ENCODE data around the gene TTLL3. TPM values are rescaled to one million over a fixed set of nuclear protein-coding genes. Genes with fewer than 3 reads are reported as not detected.

The TTLL3 gene
- polyA plus RNA-seq, 1 donor (not counting 4 experiments of a cell fraction or from before 2014, with no cell fraction given) = 11.3 TPM

- dilution Hi-C loops (cut with MboI; ENCODE audit: extremely low pct_ligation_motif_present, low sequenced_read_pairs) = no loop called here
- TF ChIP-seq EZH2 (IDR thresholded peaks at IDR 0.05; ENCODE audit: low read length) (no peak), CTCF (optimal IDR thresholded peaks at IDR 0.05 in 1 of 3, IDR thresholded peaks at IDR 0.05 in 1 of 3, conservative IDR thresholded peaks at IDR 0.05 in 1 of 3; ENCODE audit: extremely low read depth in 1 of 3, insufficient read depth in 2 of 3, low read length in 3 of 3) (no peak)
- H3K27ac ChIP-seq (ENCODE audit: control insufficient read depth, insufficient read depth, low read length) = no peak overlapping the region
- no peak overlapping the region for H3K4me2 ChIP-seq (ENCODE audit: control insufficient read depth, extremely low read depth, insufficient read depth, low read depth, low read length)
- no peaks in the 10 kb centered on the region for H3K27me3 ChIP-seq (ENCODE audit: control insufficient read depth, extremely low read depth, insufficient read depth, low read length)
- no peak for DNase-seq (ENCODE audit: low read depth, low spot score)
- H3K79me2 ChIP-seq (ENCODE audit: control insufficient read depth, insufficient read depth, low read length) = no peaks in the 10 kb centered on the region
- no peaks in the 10 kb centered on the region for H3K4me1 ChIP-seq (ENCODE audit: control insufficient read depth, extremely low read depth, insufficient read depth, low read length)
- H3K4me3 ChIP-seq (ENCODE audit: control insufficient read depth in 2 of 3, extremely low read depth in 1 of 3, insufficient read depth in 2 of 3, low read depth in 1 of 3, low read length in 3 of 3) = no peak overlapping the region
- no peak for FAIRE-seq
- H3K36me3 ChIP-seq (ENCODE audit: control insufficient read depth in 2 of 2, extremely low read depth in 1 of 2, insufficient read depth in 2 of 2, low read length in 2 of 2) = peaks cover 0 to 2% of the 10 kb centered on the region in 2 experiments
- H3K9ac ChIP-seq (ENCODE audit: control insufficient read depth, extremely low read depth, insufficient read depth, low read length) = no peak overlapping the region
- H3K9me1 ChIP-seq (ENCODE audit: control insufficient read depth, extremely low read depth, insufficient read depth, low read length) = no peaks in the 10 kb centered on the region
- H4K20me1 ChIP-seq (ENCODE audit: control insufficient read depth, extremely low read depth, insufficient read depth, low read length) = no peaks in the 10 kb centered on the region
- no peak overlapping the region for H2AFZ ChIP-seq (ENCODE audit: control insufficient read depth, low read length)
- H3K9me3 ChIP-seq (ENCODE audit: control insufficient read depth, low read depth, low read length) = no peaks in the 10 kb centered on the region
These were observed 15.5 kb downstream of the TTLL3 start for GRCh38 chr3:9825451-9826040.

GRCh38 chr3:9826815-9827573, 16.9 kb downstream of the TTLL3 start:
- no peak overlapping the region for H3K4me2 ChIP-seq (ENCODE audit: control insufficient read depth, extremely low read depth, insufficient read depth, low read depth, low read length)
- H4K20me1 ChIP-seq (ENCODE audit: control insufficient read depth, extremely low read depth, insufficient read depth, low read length) = no peaks in the 10 kb centered on the region
- DNase-seq (ENCODE audit: low read depth, low spot score) (no peak), FAIRE-seq (no peak)
- H3K4me1 ChIP-seq (ENCODE audit: control insufficient read depth, extremely low read depth, insufficient read depth, low read length) = no peaks in the 10 kb centered on the region
- H3K27ac ChIP-seq (ENCODE audit: control insufficient read depth, insufficient read depth, low read length) = no peak overlapping the region
- no peaks in the 10 kb centered on the region for H3K27me3 ChIP-seq (ENCODE audit: control insufficient read depth, extremely low read depth, insufficient read depth, low read length)
- no peaks in the 10 kb centered on the region for H3K9me1 ChIP-seq (ENCODE audit: control insufficient read depth, extremely low read depth, insufficient read depth, low read length)
- H3K36me3 ChIP-seq (ENCODE audit: control insufficient read depth in 2 of 2, extremely low read depth in 1 of 2, insufficient read depth in 2 of 2, low read length in 2 of 2) = peaks cover 0 to 1% of the 10 kb centered on the region in 2 experiments
- TF ChIP-seq EZH2 (IDR thresholded peaks at IDR 0.05; ENCODE audit: low read length) (no peak), CTCF (optimal IDR thresholded peaks at IDR 0.05 in 1 of 3, IDR thresholded peaks at IDR 0.05 in 1 of 3, conservative IDR thresholded peaks at IDR 0.05 in 1 of 3; ENCODE audit: extremely low read depth in 1 of 3, insufficient read depth in 2 of 3, low read length in 3 of 3) (peak in 2 of 3 experiments; percentile 28 to 44)
- dilution Hi-C loops (cut with MboI; ENCODE audit: extremely low pct_ligation_motif_present, low sequenced_read_pairs) = no loop called here
- H3K9ac ChIP-seq (ENCODE audit: control insufficient read depth, extremely low read depth, insufficient read depth, low read length) = no peak overlapping the region
- no peak overlapping the region for H3K4me3 ChIP-seq (ENCODE audit: control insufficient read depth in 2 of 3, extremely low read depth in 1 of 3, insufficient read depth in 2 of 3, low read depth in 1 of 3, low read length in 3 of 3)
- H3K9me3 ChIP-seq (ENCODE audit: control insufficient read depth, low read depth, low read length) = no peaks in the 10 kb centered on the region
- H3K79me2 ChIP-seq (ENCODE audit: control insufficient read depth, insufficient read depth, low read length) = no peaks in the 10 kb centered on the region
- no peak overlapping the region for H2AFZ ChIP-seq (ENCODE audit: control insufficient read depth, low read length)
